Occipital lobe (tissue), 2 donors: Measurements from ENCODE around the gene FADD. TPM values are rescaled to one million over a fixed set of nuclear protein-coding genes. Genes with fewer than 3 reads are reported as not detected.

Source experiments
- DNase-seq: peaks from one replicate; lab custom pipeline; 2025; lab: John Stamatoyannopoulos, UW
- total RNA-seq: library from RNA; depleted of rRNA; stranded (reverse); fragments of >200 nt; gene quantifications from one replicate; pipeline ENCODE4 v1.2.3, GENCODE V29; 2014

The FADD gene
- 16.1 TPM for total RNA-seq

- DNase-seq: peak; percentile 81
Observed at GRCh38 chr11:70202920-70203750, at the start of gene FADD. TSS of gene FADD (plus strand) at chr11:70203296. CDS start at chr11:70203460, 164 bp downstream.

GRCh38 chr11:70155386-70155785 lies 47.7 kb upstream of the FADD start:
- no peak for DNase-seq

- no peak for DNase-seq
Observed at GRCh38 chr11:70156291-70157037, 46.6 kb upstream of the FADD start.

GRCh38 chr11:70158201-70158600 lies 44.9 kb upstream of the FADD start:
- no peak for DNase-seq

GRCh38 chr11:70158757-70159389 lies 44.2 kb upstream of the FADD start:
- DNase-seq: no peak

- no peak for DNase-seq
Observed at GRCh38 chr11:70159627-70160570, 43.2 kb upstream of the FADD start.

GRCh38 chr11:70161043-70161625 lies 42.0 kb upstream of the FADD start:
- no peak for DNase-seq

GRCh38 chr11:70164705-70165104 lies 38.4 kb upstream of the FADD start:
- no peak for DNase-seq

GRCh38 chr11:70167120-70167519 lies 36.0 kb upstream of the FADD start:
- DNase-seq: no peak

GRCh38 chr11:70167723-70168404 lies 35.2 kb upstream of the FADD start:
- no peak for DNase-seq

- no peak for DNase-seq
Observed at GRCh38 chr11:70168405-70168754, 34.7 kb upstream of the FADD start.

- DNase-seq: no peak
Observed at GRCh38 chr11:70169127-70169526, 34.0 kb upstream of the FADD start.

- no peak for DNase-seq
Observed at GRCh38 chr11:70169632-70170031, 33.5 kb upstream of the FADD start.

- no peak for DNase-seq
Observed at GRCh38 chr11:70170596-70171210, 32.4 kb upstream of the FADD start.

- no peak for DNase-seq
Observed at GRCh38 chr11:70173018-70173417, 30.1 kb upstream of the FADD start.

GRCh38 chr11:70174547-70175235 lies 28.4 kb upstream of the FADD start:
- DNase-seq: no peak

- DNase-seq: no peak
Observed at GRCh38 chr11:70175236-70175698, 27.8 kb upstream of the FADD start.

GRCh38 chr11:70176940-70177689 lies 26.0 kb upstream of the FADD start:
- DNase-seq: no peak
